Upper lobe of left lung (tissue), 4 donors: Measurements from ENCODE around the gene POLA2.

Experiments used
- POLR2A ChIP-seq, 4 donors: fragments of 450-650 bp; IDR thresholded peaks; one replicate each; pipeline ENCODE4 v1.5.1; 2016 to 2017; ENCODE audit warnings: antibody characterized with exemption in 4 of 4, mild to moderate bottlenecking in 2 of 4
- POLR2AphosphoS5 ChIP-seq, 2 donors: sonication (generic); formaldehyde crosslinking; IDR thresholded peaks; one replicate each; pipeline ENCODE4 v1.5.1; 2017; ENCODE audit warnings: antibody characterized with exemption in 2 of 2
- TF ChIP-seq, protein P1 (sequence below), 6 experiments: fragments of 450-650 bp in 4 of 6; fragments of 200-600 bp in 2 of 6; sonication (generic) in 2 of 6; IDR thresholded peaks; one replicate each; pipeline ENCODE4 v1.5.1; 2016 to 2019; ENCODE audit warnings: antibody characterized with exemption in 6 of 6

DNA sequence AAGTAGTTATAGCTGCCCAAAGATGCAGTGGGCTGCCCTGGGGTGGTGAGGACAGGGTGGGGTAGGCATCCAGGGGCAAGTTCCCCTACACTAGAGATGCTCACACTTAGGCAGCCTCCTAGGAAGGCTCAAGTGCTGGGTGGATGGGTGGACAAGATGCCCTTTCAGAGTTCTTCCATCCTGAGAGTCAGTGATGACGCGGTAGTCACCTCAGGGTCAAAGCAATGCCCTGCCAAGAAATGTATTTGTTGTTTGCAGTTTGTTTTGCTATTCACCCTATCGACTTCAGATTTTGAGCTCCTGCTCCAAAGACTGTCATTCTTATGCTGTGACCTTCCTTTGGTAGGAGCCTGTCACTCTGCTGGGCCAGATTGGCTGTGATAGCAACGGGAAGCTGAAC lies 18.9 kb downstream of the POLA2 start:
- TF ChIP-seq, protein P1, sequence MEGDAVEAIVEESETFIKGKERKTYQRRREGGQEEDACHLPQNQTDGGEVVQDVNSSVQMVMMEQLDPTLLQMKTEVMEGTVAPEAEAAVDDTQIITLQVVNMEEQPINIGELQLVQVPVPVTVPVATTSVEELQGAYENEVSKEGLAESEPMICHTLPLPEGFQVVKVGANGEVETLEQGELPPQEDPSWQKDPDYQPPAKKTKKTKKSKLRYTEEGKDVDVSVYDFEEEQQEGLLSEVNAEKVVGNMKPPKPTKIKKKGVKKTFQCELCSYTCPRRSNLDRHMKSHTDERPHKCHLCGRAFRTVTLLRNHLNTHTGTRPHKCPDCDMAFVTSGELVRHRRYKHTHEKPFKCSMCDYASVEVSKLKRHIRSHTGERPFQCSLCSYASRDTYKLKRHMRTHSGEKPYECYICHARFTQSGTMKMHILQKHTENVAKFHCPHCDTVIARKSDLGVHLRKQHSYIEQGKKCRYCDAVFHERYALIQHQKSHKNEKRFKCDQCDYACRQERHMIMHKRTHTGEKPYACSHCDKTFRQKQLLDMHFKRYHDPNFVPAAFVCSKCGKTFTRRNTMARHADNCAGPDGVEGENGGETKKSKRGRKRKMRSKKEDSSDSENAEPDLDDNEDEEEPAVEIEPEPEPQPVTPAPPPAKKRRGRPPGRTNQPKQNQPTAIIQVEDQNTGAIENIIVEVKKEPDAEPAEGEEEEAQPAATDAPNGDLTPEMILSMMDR (IDR thresholded peaks at IDR 0.05) = no peak
- TF ChIP-seq POLR2A (IDR thresholded peaks at IDR 0.05) (no peak), POLR2AphosphoS5 (IDR thresholded peaks at IDR 0.05) (no peak)
